PC-9 (cell line): ENCODE results near the gene HSPG2. TPM values are rescaled to one million over a fixed set of nuclear protein-coding genes. Genes with fewer than 3 reads are reported as not detected.

Experiments used
- BruUV-seq: library from RNA; stranded (reverse); fragments of 400-500 nt; replicated peaks from 2 replicates; lab custom pipeline; 2021; lab: Mats Ljungman, UMichigan
- CTCF ChIA-PET: fragments of 300-600 bp; sonication (Branson Sonifier 250); formaldehyde crosslinking; loops from one replicate; lab custom pipeline; 2022; ENCODE audit warnings: antibody characterized with exemption; lab: Charles Lee
- POLR2A ChIA-PET: fragments of 300-600 bp; sonication (Branson Sonifier 250); formaldehyde crosslinking; loops from one replicate; lab custom pipeline; 2022; ENCODE audit warnings: antibody characterized with exemption; ENCODE audit not compliant: unreplicated experiment; lab: Charles Lee
- DNase-seq, 2 experiments: peaks; one replicate each; pipeline versions ENCODE4 v3.0.0 to v3.0.0-alpha.2; 2015 to 2022; ENCODE audit warnings: mixed read lengths in 1 of 2
- H2AFZ ChIP-seq: fragments of 200-600 bp; sonication (generic); 2 replicates; pipeline ENCODE4 v1.8.1; 2017; ENCODE audit warnings: antibody characterized with exemption
- H3F3A ChIP-seq: fragments of 200-600 bp; sonication (generic); 2 replicates; pipeline ENCODE4 v1.8.1; 2017; ENCODE audit warnings: antibody characterized with exemption, mild to moderate bottlenecking, low read depth; ENCODE audit not compliant: insufficient read depth
- H3K27ac ChIP-seq: fragments of 200-600 bp; sonication (generic); 2 replicates; pipeline ENCODE4 v1.6.1; 2016; ENCODE audit warnings: mixed run types
- H3K27me3 ChIP-seq: fragments of 200-600 bp; sonication (generic); 2 replicates; pipeline ENCODE4 v1.6.1; 2016; ENCODE audit warnings: low read depth, mixed run types; ENCODE audit not compliant: insufficient read depth
- H3K36me3 ChIP-seq: fragments of 200-600 bp; sonication (generic); 2 replicates; pipeline ENCODE4 v1.6.1; 2016; ENCODE audit warnings: low read depth, mixed run types
- H3K4me1 ChIP-seq: fragments of 200-600 bp; sonication (generic); replicated peaks from 2 replicates; pipeline ENCODE4 v1.6.1; 2016; ENCODE audit warnings: mixed run types; ENCODE audit not compliant: insufficient read depth
- H3K4me2 ChIP-seq: fragments of 200-600 bp; sonication (generic); 2 replicates; pipeline ENCODE4 v1.6.1; 2017; ENCODE audit warnings: mixed run types
- H3K4me3 ChIP-seq: fragments of 200-600 bp; sonication (generic); 2 replicates; pipeline ENCODE4 v1.6.1; 2016; ENCODE audit warnings: mixed run types
- H3K79me2 ChIP-seq: fragments of 200-600 bp; sonication (generic); 2 replicates; pipeline ENCODE4 v1.6.1; 2017; ENCODE audit warnings: low read depth, mixed run types
- H3K9me2 ChIP-seq: fragments of 200-600 bp; sonication (generic); 2 replicates; pipeline ENCODE4 v1.8.1; 2017; ENCODE audit warnings: mild to moderate bottlenecking; ENCODE audit not compliant: insufficient read depth
- H3K9me3 ChIP-seq: fragments of 200-600 bp; sonication (generic); 2 replicates; pipeline ENCODE4 v1.8.1; 2016; ENCODE audit warnings: low read depth; ENCODE audit not compliant: insufficient read depth
- H4K20me1 ChIP-seq: fragments of 200-600 bp; sonication (generic); 2 replicates; pipeline ENCODE4 v1.8.1; 2017; ENCODE audit not compliant: insufficient read depth
- EZH2 ChIP-seq: fragments of 200-600 bp; sonication (generic); IDR thresholded peaks from 2 replicates; pipeline ENCODE4 v1.8.0; 2017; ENCODE audit warnings: antibody characterized with exemption, low read depth
- intact Hi-C: fragments of 100-400 bp; cut with micrococcal nuclease; formaldehyde crosslinking; loops from one replicate; pipeline ENCODE4 v1.10.0; 2022; ENCODE audit not compliant: unreplicated experiment
- total RNA-seq: library from RNA; stranded (reverse); gene quantifications from 2 replicates; pipeline ENCODE4 v1.2.3, GENCODE V29; 2021
- TF ChIP-seq, protein P1 (sequence below): fragments of 200-600 bp; sonication (generic); conservative IDR thresholded peaks from 2 replicates; pipeline ENCODE4 v1.6.1; 2017; ENCODE audit warnings: mixed run types, antibody characterized with exemption, mild to moderate bottlenecking, moderate library complexity

The HSPG2 gene
- total RNA-seq, 1 experiment from 2014 or later: 126 TPM

DNA sequence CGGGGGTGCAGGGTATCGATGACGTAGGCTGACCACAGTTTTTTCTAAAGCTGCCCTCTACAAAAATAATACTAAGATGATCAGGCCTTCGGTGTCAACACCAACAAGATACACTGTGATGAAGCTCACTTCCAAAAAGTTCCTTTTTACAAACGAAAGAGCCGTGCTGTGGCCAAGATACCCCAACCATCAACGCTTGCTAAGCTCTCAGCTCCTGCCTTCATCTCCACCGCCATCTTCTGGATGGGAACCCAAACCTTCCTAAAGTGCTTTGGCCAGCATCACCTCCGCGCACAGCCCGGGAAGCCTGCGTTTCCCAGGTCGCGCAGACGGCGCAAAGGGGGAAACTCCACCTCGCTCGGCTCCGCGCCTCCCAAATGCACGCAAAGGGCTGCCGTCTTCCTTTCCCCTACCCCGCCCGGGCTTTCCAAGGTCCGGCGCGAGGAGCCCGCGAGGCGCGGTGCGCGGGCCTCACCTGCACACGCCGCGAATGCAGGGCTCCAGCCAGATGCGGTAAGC is 154.7 kb downstream of the HSPG2 start:
- no peaks in the 10 kb centered on the region for H3K36me3 ChIP-seq
- peak overlapping the region; percentile 96 for H3K4me3 ChIP-seq
- H2AFZ ChIP-seq: peak overlapping the region; percentile 92
- no TSS peak for BruUV-seq
- H3F3A ChIP-seq: peaks cover 20% of the 10 kb centered on the region; the same call in 1 of the 2 replicates
- peak in 1 of 2 experiments; percentile 37 for DNase-seq
- CTCF ChIA-PET: interaction anchor here (0.6 kb wide), 1 partner anchor 512 kb away, joined by 3 read pairs; no protein-coding TSS in a partner anchor
- intact Hi-C loops: loop anchor here (2.0 to 10.0 kb wide), 4 partner anchors 18 to 180 kb away; partner anchors contain the start of gene HSPG2
- H3K4me2 ChIP-seq: peak overlapping the region; percentile 88
- peaks cover 50% of the 10 kb centered on the region for H3K79me2 ChIP-seq
- H3K27me3 ChIP-seq: no peaks in the 10 kb centered on the region
- no peak for TF ChIP-seq EZH2
- TF ChIP-seq, protein P1, sequence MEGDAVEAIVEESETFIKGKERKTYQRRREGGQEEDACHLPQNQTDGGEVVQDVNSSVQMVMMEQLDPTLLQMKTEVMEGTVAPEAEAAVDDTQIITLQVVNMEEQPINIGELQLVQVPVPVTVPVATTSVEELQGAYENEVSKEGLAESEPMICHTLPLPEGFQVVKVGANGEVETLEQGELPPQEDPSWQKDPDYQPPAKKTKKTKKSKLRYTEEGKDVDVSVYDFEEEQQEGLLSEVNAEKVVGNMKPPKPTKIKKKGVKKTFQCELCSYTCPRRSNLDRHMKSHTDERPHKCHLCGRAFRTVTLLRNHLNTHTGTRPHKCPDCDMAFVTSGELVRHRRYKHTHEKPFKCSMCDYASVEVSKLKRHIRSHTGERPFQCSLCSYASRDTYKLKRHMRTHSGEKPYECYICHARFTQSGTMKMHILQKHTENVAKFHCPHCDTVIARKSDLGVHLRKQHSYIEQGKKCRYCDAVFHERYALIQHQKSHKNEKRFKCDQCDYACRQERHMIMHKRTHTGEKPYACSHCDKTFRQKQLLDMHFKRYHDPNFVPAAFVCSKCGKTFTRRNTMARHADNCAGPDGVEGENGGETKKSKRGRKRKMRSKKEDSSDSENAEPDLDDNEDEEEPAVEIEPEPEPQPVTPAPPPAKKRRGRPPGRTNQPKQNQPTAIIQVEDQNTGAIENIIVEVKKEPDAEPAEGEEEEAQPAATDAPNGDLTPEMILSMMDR: no peak
- no peaks in the 10 kb centered on the region for H3K9me3 ChIP-seq
- POLR2A ChIA-PET: interaction anchor here (0.7 kb wide), 1 partner anchor 28 kb away, joined by 6 read pairs; no protein-coding TSS in a partner anchor
- no peaks in the 10 kb centered on the region for H3K9me2 ChIP-seq
- H3K27ac ChIP-seq: peak overlapping the region; percentile 99
- peaks cover 8% of the 10 kb centered on the region for H3K4me1 ChIP-seq
- H4K20me1 ChIP-seq: peaks cover 4% of the 10 kb centered on the region; the same call in 1 of the 2 replicates

DNA sequence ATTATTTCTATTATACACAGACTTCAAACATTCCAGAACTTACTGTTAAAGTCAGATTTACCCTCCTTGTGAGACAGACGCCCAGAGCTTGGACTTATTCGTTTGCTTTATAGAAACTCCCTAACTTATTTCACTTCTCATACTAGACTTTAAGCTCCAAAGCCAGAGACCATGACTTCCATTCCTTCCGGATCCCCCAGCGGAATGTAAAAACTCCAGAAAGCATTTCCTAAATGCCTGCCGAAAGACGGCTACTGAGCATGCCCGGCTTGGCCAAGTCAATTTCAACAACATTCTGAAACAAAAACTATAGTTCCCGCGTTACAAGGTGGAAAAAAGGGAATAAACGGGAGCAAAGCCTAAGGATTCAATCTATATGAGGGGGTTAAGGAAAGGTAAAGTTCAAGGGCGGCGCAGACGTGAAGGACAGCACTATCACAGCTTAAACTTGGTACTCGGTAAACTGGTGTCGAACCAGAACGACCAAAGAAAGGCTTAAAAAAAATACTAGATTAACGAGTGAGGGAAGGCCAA is 155.2 kb downstream of the HSPG2 start:
- ChIA-PET CTCF (interaction anchor here (0.6 kb wide), 2 partner anchors 267 to 511 kb away, joined by 3 read pairs; no protein-coding TSS in a partner anchor), POLR2A (interaction anchor here (0.6 kb wide), 1 partner anchor 53 kb away, joined by 3 read pairs; no protein-coding TSS in a partner anchor)
- intact Hi-C loops: loop anchor here (2.0 to 10.0 kb wide), 4 partner anchors 17 to 180 kb away; partner anchors contain the start of gene HSPG2

More for the DNA sequence above, 155.2 kb downstream of the HSPG2 start:
- no peak for TF ChIP-seq EZH2
- TF ChIP-seq, protein P1: no peak
- Histone ChIP-seq H3F3A (peaks cover 18% of the 10 kb centered on the region; the same call in 1 of the 2 replicates), H3K79me2 (peaks cover 56% of the 10 kb centered on the region), H3K4me2 (peak overlapping the region; percentile 88), H3K9me2 (no peaks in the 10 kb centered on the region), H3K27me3 (no peaks in the 10 kb centered on the region), H2AFZ (peak overlapping the region; percentile 92), H3K4me3 (peak overlapping the region; percentile 96), H3K36me3 (no peaks in the 10 kb centered on the region), H4K20me1 (peaks cover 9% of the 10 kb centered on the region; the same call in 1 of the 2 replicates), H3K9me3 (no peaks in the 10 kb centered on the region), H3K4me1 (peaks cover 8% of the 10 kb centered on the region), H3K27ac (peak overlapping the region; percentile 99)
- DNase-seq: no peak
- no TSS peak for BruUV-seq
